Measurements from ENCODE around the gene SLPI. TPM values are rescaled to one million over a fixed set of nuclear protein-coding genes. Genes with fewer than 3 reads are reported as not detected.

Gene SLPI
- total RNA-seq, 1 donor from 2014 or later, result 966 TPM

DNA sequence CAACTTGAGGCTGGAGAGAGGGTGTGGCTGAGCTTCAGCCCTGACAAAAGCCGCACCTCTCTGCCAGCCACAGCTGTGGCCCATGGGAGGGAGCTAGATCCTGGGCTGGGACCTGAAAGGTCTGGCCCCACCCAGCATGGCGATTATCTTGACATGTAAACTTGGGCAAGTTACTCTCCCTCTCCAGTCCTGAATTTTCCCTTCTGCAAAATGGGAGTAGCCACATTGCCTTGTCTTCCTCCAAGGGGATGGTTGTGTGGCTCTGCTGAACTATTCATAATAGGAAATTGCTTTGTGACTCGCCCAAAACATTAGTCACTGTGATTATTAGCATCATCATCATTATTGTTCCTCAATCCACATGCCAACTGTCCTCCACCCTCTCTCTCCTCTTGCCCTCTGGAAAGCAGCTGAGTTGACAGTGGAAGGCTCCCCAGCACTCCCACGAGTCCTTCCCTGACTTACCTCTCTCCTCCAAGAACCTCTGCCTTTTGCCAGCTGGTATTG is 29.2 kb upstream of the SLPI start:
- no peaks in the 10 kb centered on the region for H3K4me1 ChIP-seq
- no peaks in the 10 kb centered on the region for H3K36me3 ChIP-seq
- DNase-seq (no peak), ATAC-seq (peak; percentile 33)
- TF ChIP-seq, protein P1, sequence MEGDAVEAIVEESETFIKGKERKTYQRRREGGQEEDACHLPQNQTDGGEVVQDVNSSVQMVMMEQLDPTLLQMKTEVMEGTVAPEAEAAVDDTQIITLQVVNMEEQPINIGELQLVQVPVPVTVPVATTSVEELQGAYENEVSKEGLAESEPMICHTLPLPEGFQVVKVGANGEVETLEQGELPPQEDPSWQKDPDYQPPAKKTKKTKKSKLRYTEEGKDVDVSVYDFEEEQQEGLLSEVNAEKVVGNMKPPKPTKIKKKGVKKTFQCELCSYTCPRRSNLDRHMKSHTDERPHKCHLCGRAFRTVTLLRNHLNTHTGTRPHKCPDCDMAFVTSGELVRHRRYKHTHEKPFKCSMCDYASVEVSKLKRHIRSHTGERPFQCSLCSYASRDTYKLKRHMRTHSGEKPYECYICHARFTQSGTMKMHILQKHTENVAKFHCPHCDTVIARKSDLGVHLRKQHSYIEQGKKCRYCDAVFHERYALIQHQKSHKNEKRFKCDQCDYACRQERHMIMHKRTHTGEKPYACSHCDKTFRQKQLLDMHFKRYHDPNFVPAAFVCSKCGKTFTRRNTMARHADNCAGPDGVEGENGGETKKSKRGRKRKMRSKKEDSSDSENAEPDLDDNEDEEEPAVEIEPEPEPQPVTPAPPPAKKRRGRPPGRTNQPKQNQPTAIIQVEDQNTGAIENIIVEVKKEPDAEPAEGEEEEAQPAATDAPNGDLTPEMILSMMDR (IDR thresholded peaks at IDR 0.05), result no peak
- no peak overlapping the region for H3K4me3 ChIP-seq
- no peaks in the 10 kb centered on the region for H3K27me3 ChIP-seq
- intact Hi-C loops (cut with DNase I), result no loop called here
- no peak overlapping the region for H3K27ac ChIP-seq
- no peaks in the 10 kb centered on the region for H3K9me3 ChIP-seq

DNA sequence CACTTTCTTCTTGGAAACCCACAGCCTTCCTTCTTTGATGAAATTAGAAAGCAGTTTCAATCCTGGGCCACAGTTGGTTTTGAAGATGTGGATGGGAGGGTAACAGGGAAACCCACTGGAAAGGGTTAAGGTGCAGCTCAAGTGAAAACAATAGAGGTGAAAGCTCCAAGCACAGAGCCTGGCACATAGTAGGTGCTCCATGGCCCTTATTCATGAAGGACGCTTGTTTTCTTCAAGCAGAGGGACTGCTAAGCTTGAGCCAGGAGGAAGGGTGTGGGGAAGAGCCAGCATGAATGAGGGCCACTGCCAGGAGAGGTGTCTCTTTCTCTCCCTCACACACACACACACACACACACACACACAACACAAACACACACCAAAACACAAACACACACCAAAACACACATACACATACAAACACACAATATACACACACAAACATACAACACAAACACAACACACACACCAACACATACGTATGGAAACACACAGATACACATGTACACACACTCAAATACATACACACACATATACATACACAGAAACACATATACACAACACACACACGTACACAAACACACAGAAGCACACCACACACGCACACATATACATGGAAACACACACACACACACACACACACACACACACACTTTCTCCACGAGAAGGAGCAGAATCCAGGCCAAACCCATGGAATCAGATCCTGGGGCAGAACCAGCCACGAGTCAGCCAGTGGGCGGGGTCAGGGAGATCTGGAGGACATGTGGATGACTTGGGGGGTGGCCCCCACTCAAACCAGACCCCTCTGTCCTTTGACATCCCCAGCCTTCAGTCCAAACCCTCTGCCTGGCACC is 28.6 kb upstream of the SLPI start:
- Histone ChIP-seq H3K27ac (no peak overlapping the region), H3K9me3 (no peaks in the 10 kb centered on the region), H3K4me1 (no peaks in the 10 kb centered on the region), H3K27me3 (no peaks in the 10 kb centered on the region), H3K36me3 (no peaks in the 10 kb centered on the region), H3K4me3 (no peak overlapping the region)
- TF ChIP-seq, protein P1 (IDR thresholded peaks at IDR 0.05), result no peak
- intact Hi-C loops (cut with DNase I), result no loop called here
- ATAC-seq, result no peak
- no peak for DNase-seq

GRCh38 chr20:45279992-45280391 is 25.6 kb upstream of the SLPI start:
- Histone ChIP-seq H3K4me3 (no peak overlapping the region), H3K9me3 (no peaks in the 10 kb centered on the region), H3K27me3 (no peaks in the 10 kb centered on the region), H3K36me3 (no peaks in the 10 kb centered on the region), H3K27ac (no peak overlapping the region), H3K4me1 (no peaks in the 10 kb centered on the region)
- no peak for DNase-seq
- TF ChIP-seq, protein P1 (IDR thresholded peaks at IDR 0.05), result no peak
- no peak for ATAC-seq
- intact Hi-C loops (cut with DNase I), result no loop called here

GRCh38 chr20:45275338-45275737 is 21.0 kb upstream of the SLPI start:
- intact Hi-C loops (cut with DNase I), result no loop called here
- Histone ChIP-seq H3K9me3 (no peaks in the 10 kb centered on the region), H3K36me3 (no peaks in the 10 kb centered on the region), H3K4me3 (no peak overlapping the region), H3K4me1 (no peaks in the 10 kb centered on the region), H3K27ac (no peak overlapping the region), H3K27me3 (no peaks in the 10 kb centered on the region)
- DNase-seq (no peak), ATAC-seq (no peak)
- TF ChIP-seq, protein P1 (IDR thresholded peaks at IDR 0.05), result no peak

DNA sequence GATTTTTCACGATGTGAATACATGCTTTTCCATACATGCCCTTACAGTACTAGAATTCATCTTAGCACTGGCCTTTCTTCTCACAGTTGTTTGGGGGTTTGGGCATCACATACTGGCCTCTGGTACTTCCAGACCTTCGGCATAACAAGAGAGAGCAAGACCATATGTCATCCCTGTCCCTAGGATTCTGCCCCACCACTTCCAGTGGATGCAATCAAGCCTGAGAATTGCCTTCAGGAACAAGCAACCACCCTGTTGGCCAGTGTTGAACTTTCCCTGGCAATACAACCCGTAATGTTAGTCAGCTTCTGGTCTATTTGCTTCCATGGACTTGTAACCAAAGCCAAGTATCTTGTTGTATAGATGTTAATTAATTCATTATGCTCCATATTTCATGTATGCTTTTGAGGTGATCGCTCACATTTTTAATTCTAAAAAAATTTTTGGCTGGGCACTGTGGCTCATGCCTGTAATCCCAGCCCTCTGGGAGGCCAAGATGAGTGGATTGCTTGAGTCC is 15.4 kb upstream of the SLPI start:
- no peak overlapping the region for H3K27ac ChIP-seq
- no peaks in the 10 kb centered on the region for H3K36me3 ChIP-seq
- H3K9me3 ChIP-seq, result no peaks in the 10 kb centered on the region
- intact Hi-C loops (cut with DNase I), result no loop called here
- ATAC-seq (no peak), DNase-seq (no peak)
- no peaks in the 10 kb centered on the region for H3K4me1 ChIP-seq
- TF ChIP-seq, protein P1 (IDR thresholded peaks at IDR 0.05), result no peak
- H3K4me3 ChIP-seq, result no peak overlapping the region
- no peaks in the 10 kb centered on the region for H3K27me3 ChIP-seq

Data from upper lobe of right lung (tissue), 1 donor.